Right atrium auricular region (tissue), 2 donors: ENCODE measurements around the gene SNRPN. TPM values are rescaled to one million over a fixed set of nuclear protein-coding genes. Genes with fewer than 3 reads are reported as not detected.

ENCODE experiments used
- DNase-seq: peaks from one replicate; pipeline ENCODE4 v3.0.0-alpha.2; 2019; ENCODE audit warnings: low spot score
- H3K27ac ChIP-seq, 2 donors: fragments of 200-600 bp; sonication (generic); 1 replicate in 1 of 2; 2 replicates in 1 of 2; pipeline ENCODE4 v1.5.1; 2016 to 2019
- H3K27me3 ChIP-seq, 2 donors: fragments of 200-600 bp; sonication (generic); one replicate each; pipeline versions ENCODE4 v1.5.1 to v1.6.0; 2017 to 2019
- H3K36me3 ChIP-seq: fragments of 200-600 bp; sonication (generic); one replicate; pipeline ENCODE4 v1.5.1; 2016
- H3K4me1 ChIP-seq, 2 donors: fragments of 200-600 bp; sonication (generic); one replicate each; pipeline versions ENCODE4 v1.5.1 to v1.6.0; 2017 to 2019
- H3K4me3 ChIP-seq, 2 donors: fragments of 200-600 bp; sonication (generic); 1 replicate in 1 of 2; 2 replicates in 1 of 2; pipeline ENCODE4 v1.5.1; 2017 to 2019; ENCODE audit warnings: mild to moderate bottlenecking in 1 of 2, moderate library complexity in 1 of 2
- H3K9me3 ChIP-seq, 2 donors: fragments of 200-600 bp; sonication (generic); one replicate each; pipeline ENCODE4 v1.5.1; 2019
- CTCF ChIP-seq, 2 donors: fragments of 200-600 bp; sonication (generic); IDR thresholded peaks; one replicate each; pipeline ENCODE4 v1.5.1; 2019; ENCODE audit warnings: antibody characterized with exemption in 2 of 2
- total RNA-seq, 2 donors: library from RNA; depleted of rRNA; stranded (reverse); fragments of >200 nt; gene quantifications; one replicate each; pipeline ENCODE4 v1.1.0, GENCODE V29; 2016

Gene SNRPN
- total RNA-seq, 2 donors from 2014 or later = 360 to 381 TPM

- DNase-seq = no peak
- no peaks in the 10 kb centered on the region for H3K27me3 ChIP-seq
- H3K9me3 ChIP-seq = peaks cover 0 to 63% of the 10 kb centered on the region in 2 donors
- TF ChIP-seq CTCF (IDR thresholded peaks at IDR 0.05) = no peak
- no peak overlapping the region for H3K27ac ChIP-seq
- peaks cover 96% of the 10 kb centered on the region for H3K36me3 ChIP-seq
- no peak overlapping the region for H3K4me3 ChIP-seq
- H3K4me1 ChIP-seq = no peaks in the 10 kb centered on the region
Observed at GRCh38 chr15:24977686-24978085, 22.9 kb downstream of the SNRPN start.

GRCh38 chr15:24985224-24985623 lies 30.4 kb downstream of the SNRPN start:
- Histone ChIP-seq H3K36me3 (peaks cover 51% of the 10 kb centered on the region), H3K4me1 (no peaks in the 10 kb centered on the region)

GRCh38 chr15:24986653-24987052 lies 31.9 kb downstream of the SNRPN start:
- Histone ChIP-seq H3K4me1 (no peaks in the 10 kb centered on the region), H3K27ac (no peak overlapping the region), H3K27me3 (no peaks in the 10 kb centered on the region), H3K4me3 (no peak overlapping the region), H3K36me3 (peaks cover 42% of the 10 kb centered on the region), H3K9me3 (peaks cover 0 to 57% of the 10 kb centered on the region in 2 donors)
- TF ChIP-seq CTCF (IDR thresholded peaks at IDR 0.05) = no peak
- DNase-seq = no peak

More at GRCh38 chr15:24985224-24985623, 30.4 kb downstream of the SNRPN start:
- peaks cover 0 to 55% of the 10 kb centered on the region in 2 donors for H3K9me3 ChIP-seq
- no peak overlapping the region for H3K4me3 ChIP-seq
- no peak for DNase-seq
- H3K27me3 ChIP-seq = no peaks in the 10 kb centered on the region
- no peak overlapping the region for H3K27ac ChIP-seq
- no peak for TF ChIP-seq CTCF (IDR thresholded peaks at IDR 0.05)

- Histone ChIP-seq H3K4me1 (no peaks in the 10 kb centered on the region), H3K4me3 (no peak overlapping the region), H3K27ac (no peak overlapping the region), H3K36me3 (peaks cover 28% of the 10 kb centered on the region), H3K27me3 (no peaks in the 10 kb centered on the region), H3K9me3 (peaks cover 0 to 58% of the 10 kb centered on the region in 2 donors)
- no peak for DNase-seq
- no peak for TF ChIP-seq CTCF (IDR thresholded peaks at IDR 0.05)
Observed at GRCh38 chr15:25019434-25019833, 64.6 kb downstream of the SNRPN start.

GRCh38 chr15:25022233-25022632 lies 67.4 kb downstream of the SNRPN start:
- no peak for TF ChIP-seq CTCF (IDR thresholded peaks at IDR 0.05)
- Histone ChIP-seq H3K9me3 (peaks cover 0 to 55% of the 10 kb centered on the region in 2 donors), H3K36me3 (peaks cover 41% of the 10 kb centered on the region), H3K4me3 (no peak overlapping the region), H3K4me1 (no peaks in the 10 kb centered on the region), H3K27me3 (no peaks in the 10 kb centered on the region), H3K27ac (no peak overlapping the region)
- DNase-seq = no peak

Other genes with a start within 250 kb of the SNRPN start
- gene SNURF, start within 50 bp of the SNRPN start, total RNA-seq = 10 to 100 TPM in 1 of 2 donors, 1 to 10 TPM in 1; 6.3 to 15.4 TPM